T1000 (cell line): Measurements from ENCODE around the gene UBASH3A.

Source experiments
- DNase-seq: peaks from one replicate; lab custom pipeline; 2025; ENCODE audit warnings: mixed read lengths; lab: John Stamatoyannopoulos, UW

The UBASH3A gene

GRCh38 chr21:42411197-42411869 is 7.6 kb downstream of the UBASH3A start:
- no peak for DNase-seq

DNA sequence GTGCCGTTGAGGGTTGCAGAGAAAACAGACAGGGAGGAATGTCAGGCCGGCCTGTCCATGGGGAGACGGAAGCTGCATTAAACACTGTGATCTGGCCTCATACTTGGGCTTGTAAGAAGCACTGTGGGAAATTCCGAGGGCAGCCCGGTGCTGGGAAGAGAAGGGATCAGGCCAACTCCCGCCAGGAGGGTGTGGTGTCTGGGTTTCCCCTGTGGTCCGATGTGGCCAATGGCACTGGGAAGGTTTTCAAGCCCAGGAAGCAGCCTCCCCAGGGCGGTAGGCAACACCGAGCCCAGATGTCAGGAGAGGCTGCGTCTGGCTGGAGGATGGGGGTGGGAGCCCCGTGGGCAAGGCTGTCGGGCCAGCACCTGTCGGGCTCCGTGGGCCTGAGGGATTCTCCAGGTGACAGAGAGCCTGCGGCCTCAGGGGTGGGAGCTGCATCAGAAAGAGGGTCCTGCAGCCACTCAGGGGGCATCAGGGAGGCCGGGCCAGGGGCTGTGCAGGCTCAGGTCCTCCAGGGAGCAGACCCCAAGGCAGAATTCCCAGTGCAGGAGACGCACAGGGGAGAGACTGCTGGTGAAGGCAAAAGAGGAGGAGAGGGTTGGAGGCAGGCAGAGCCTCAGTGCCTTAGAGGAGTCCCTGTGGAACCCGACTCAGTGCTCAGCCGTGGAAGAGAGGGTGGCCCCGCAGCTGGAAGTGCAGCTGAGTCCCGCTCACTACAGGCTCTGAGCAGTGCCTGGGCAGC is 8.4 kb downstream of the UBASH3A start:
- DNase-seq: no peak

DNA sequence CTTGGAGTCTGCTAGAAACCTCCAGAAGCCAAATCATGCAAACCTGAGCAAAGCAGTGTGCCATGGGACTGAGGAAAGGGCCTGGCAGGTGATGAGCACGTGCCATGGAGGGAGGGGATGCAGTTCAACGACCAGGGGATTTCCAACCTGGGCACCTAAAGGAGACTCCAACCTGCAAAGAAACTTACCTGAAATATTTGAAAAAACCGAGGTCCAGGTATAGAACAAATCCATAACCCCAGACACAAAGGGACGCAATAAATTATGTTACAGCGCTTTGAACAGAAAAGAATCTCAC is 8.9 kb downstream of the UBASH3A start:
- DNase-seq: no peak

DNA sequence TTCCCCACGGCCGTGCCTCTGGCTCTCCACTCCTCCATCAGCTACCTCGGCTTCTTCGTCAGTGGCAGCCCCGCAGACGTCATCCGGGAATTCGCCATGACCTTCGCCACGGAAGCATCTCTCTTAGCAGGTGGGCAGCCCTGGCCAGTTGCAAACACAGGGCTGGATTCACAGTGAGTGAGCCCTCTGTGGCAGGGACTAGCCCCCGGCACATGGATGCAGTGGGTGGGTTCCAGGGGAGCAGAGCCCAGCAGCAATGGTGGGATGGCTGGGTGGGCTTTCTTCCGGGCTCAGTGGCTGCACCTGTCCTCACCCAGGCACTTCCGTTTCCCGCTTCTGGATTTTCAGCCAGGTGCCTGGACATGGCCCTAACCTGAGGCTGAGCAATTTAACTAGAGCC is 9.4 kb downstream of the UBASH3A start:
- DNase-seq: no peak

DNA sequence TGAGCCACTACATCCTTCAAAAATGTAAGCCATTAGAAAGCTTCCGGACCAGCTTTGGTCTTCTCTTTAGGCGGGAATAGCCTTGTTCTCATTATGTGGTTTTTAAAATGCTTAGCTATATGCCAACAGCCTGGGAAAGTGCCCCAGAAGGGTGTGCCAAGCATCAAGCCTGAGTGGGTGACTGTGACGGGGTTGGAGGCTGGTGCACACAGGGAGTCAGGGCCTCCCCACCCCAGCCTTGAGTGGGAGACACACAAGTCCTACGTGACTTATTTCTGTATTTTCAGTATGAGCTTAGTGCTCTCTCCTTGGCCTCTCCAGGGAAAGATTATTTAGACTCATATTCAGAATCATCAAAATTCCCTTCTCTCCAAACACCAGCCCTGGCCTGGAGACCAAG is 9.8 kb downstream of the UBASH3A start:
- no peak for DNase-seq

- no peak for DNase-seq
These were observed 10.4 kb downstream of the UBASH3A start for GRCh38 chr21:42414066-42414465.

- no peak for DNase-seq
These were observed 10.8 kb downstream of the UBASH3A start for GRCh38 chr21:42414553-42414927.

DNA sequence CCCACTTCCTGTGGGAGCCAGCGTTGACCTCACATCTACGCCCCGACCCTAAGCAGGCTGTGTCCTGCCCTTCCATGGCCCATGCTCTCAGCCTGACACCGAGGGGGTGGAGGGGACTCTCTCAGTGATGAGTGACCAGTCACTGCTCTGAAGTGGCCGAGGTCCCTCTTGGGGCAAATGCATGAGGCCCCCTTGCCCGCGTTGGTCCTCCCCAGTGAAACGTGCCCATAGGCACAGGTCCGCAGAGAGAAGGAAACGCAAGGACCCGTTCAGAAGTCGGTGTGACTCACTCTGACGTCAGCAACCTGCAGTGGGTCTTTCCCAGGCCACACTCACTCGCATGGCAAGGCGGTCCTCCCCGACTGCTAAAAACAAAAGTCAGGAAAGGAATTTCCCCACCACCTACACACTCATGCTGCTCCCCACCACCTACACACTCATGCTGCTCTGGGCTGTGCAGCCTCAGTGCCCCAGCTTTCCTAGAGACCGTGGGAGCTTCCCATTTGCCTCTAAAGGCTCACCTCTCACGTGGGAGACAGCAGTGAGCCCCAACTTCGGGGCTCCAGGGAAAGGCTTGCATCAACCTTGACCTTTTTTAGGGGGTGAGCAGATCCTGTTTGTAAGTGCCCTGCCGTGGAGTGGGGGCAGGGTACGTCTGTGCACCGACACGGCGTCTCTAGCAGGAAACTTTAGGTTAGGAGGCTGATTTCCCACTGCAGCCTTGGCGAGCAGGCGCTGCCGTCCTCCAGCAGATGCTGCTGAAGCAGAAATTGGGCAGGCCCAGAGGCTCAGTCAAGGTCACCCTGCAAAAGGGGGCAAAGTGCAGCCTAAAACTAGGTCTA is 11.4 kb downstream of the UBASH3A start:
- DNase-seq: no peak

- no peak for DNase-seq
These were observed 13.8 kb downstream of the UBASH3A start for GRCh38 chr21:42417533-42417932.

DNA sequence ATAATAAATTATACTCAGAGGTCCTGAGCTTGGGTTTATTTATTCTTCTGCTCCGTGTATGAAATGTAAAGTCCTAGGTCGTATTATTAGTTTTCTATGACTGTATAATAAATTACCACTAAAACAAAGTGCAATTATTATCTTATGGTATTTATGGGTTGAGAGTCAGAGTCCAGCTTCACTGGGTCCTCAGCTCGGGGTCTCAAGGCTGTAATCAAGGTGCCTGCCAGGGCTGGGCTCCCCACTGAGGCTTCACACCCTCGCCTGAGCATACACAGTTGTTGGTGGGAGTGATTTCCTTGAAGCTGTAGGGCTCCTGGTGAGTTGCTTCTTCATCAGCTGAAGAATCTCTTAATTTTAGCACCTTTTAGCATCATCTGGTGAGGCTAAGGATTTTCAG is 15.2 kb downstream of the UBASH3A start:
- DNase-seq: no peak

DNA sequence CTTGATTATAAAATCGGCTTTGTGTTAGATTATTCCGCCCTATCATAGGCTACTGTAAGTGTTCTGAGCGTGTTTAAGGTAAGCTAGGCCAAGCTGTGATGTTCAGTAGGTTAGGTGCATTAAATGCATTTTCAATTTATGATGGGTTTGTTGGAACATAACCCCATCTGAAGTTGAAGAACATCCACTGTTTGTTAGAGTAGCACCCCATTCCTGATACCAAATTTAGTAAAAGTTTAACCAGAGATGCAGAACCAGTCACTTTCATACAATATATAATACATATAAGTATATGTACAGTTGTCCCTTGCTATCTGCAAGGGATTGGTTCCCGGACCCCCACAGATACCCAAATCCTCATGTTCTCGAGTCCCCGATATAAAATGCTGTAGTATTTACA is 16.1 kb downstream of the UBASH3A start:
- no peak for DNase-seq

- no peak for DNase-seq
These were observed 17.5 kb downstream of the UBASH3A start for GRCh38 chr21:42421018-42421793.

DNA sequence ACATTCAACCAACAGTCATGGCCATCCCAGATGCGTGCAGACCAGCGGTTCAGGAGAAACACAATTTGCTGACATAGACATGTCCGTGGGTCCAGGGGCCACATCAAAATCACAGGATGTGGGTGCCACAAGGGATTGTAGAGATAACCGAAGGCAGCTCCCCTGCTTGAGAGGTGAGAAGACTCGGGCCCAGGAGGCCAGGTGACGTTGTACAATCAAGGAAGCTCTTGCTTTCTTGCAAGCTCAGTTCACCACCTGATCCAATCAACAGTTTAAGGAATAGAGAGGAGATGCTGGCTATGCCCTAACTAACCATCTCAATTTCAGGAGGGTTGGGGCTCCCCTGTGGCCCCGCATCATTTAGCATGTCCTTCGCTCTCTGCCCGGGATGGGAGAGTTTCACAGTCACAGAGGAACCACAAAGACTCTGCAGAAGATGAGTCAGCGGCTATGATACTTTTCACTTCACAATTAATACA is 19.5 kb downstream of the UBASH3A start:
- no peak for DNase-seq

DNA sequence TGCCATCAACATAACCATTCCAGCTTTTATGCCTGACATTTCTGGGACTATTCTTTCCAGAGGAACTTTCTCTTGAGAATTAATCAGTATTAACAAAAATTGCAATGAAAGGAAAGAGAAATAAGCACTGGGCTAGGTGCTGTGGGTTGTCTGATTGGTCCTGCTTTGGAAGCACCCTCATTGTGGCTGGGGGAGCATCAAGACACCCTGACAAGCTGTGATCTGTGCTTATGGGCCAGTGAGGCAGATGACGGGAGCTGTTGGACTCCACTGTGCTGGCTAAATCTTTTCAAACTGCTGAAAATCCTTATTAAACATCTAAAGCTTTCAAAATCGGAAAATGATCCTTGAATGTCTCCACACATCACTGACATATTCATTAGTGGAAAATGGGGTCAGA is 20.0 kb downstream of the UBASH3A start:
- no peak for DNase-seq

- no peak for DNase-seq
These were observed 21.3 kb downstream of the UBASH3A start for GRCh38 chr21:42424914-42425541.

- no peak for DNase-seq
These were observed 21.9 kb downstream of the UBASH3A start for GRCh38 chr21:42425591-42425990.

- DNase-seq: no peak
These were observed 22.7 kb downstream of the UBASH3A start for GRCh38 chr21:42426424-42426823.

DNA sequence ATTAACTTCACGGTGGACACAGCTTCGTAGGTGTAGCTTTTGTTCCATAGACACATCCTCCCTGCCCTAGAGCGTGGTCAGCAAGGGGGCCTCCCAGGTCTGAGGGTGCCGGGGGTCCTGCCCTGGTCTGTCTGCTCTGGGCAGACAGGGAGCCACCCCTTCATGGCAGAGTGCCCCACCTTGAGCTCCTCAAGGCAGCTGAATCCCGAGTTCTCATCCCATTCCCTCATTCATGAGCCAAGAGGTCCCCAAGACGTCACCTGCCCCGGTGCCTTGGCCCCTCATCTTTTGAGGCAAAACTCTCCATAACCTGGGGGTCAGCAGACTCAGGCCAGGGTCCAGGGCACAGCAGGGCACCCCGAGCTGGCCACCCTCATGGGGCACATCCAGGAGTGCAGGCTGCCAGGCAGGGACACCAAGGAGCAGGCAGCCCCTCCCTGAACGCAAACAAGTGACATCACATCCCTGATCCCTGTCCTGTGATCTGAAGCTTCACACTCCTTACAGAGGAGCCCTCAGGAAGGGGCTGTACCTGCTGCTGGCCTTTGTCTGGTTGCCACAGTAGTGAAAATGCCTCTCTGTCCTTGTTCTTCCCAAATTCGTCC is 23.3 kb downstream of the UBASH3A start:
- DNase-seq: no peak

- DNase-seq: no peak
These were observed 24.2 kb downstream of the UBASH3A start for GRCh38 chr21:42427809-42428419.

- DNase-seq: no peak
These were observed 25.3 kb downstream of the UBASH3A start for GRCh38 chr21:42429021-42429420.

DNA sequence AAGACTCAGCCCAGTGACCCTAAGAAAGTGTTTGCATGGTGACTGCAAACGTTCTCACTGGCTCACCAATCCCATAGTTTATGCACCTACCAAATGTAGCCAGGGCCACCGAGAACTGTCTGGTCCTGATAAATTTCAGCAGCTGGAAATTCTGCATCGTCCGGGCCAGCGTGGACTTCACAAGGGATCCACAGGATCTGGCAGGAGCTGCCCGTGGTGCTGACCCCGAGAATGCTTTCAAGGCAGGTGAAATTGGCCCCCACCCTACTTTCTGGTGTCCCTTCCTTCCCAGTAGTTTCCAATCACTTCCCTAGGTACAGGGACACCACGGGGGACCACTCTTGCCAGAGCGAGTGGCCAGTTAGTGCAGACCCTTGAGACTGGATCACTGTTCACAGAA is 26.2 kb downstream of the UBASH3A start:
- DNase-seq: no peak
